GM12878 (cell line): Measurements from ENCODE around the gene MRPL36.

Experiments used
- CEBPB ChIP-seq, 2 experiments: fragments of 150-350 bp in 1 of 2; IDR thresholded peaks; 2 replicates each; pipeline ENCODE4 v1.6.1; 2012 to 2014; ENCODE audit warnings: low read depth in 2 of 2, low read length in 2 of 2, borderline replicate concordance in 1 of 2, inconsistent platforms in 1 of 2
- DPF2 ChIP-seq: fragments of 450-650 bp; IDR thresholded peaks from 2 replicates; pipeline ENCODE4 v1.6.1; 2017; ENCODE audit warnings: mild to moderate bottlenecking
- EZH2 ChIP-seq: IDR thresholded peaks from 2 replicates; pipeline ENCODE4 v1.6.1; 2012; ENCODE audit warnings: low read depth, mild to moderate bottlenecking, control low read depth, inconsistent platforms, low read length, borderline replicate concordance; ENCODE audit not compliant: control insufficient read depth
- GABPA ChIP-seq: IDR thresholded peaks from 2 replicates; pipeline ENCODE4 v1.6.1; 2014; ENCODE audit warnings: antibody characterized with exemption, low read depth, mild to moderate bottlenecking, inconsistent platforms
- HDAC2 ChIP-seq: fragments of 200-600 bp; sonication (generic); IDR thresholded peaks from 2 replicates; pipeline ENCODE4 v1.6.1; 2017
- NR2C2 ChIP-seq: IDR thresholded peaks from 2 replicates; pipeline ENCODE4 v1.6.1; 2011; ENCODE audit warnings: borderline replicate concordance, low read depth; ENCODE audit not compliant: control insufficient read depth, insufficient read length
- POLR2A ChIP-seq: IDR thresholded peaks from 2 replicates; pipeline ENCODE4 v1.6.1; 2011; ENCODE audit warnings: low read depth, mild to moderate bottlenecking, low read length
- RB1 ChIP-seq: fragments of 450-650 bp; formaldehyde crosslinking; IDR thresholded peaks from 2 replicates; pipeline ENCODE4 v1.6.1; 2017; ENCODE audit warnings: mild to moderate bottlenecking, borderline replicate concordance
- RCOR1 ChIP-seq: conservative IDR thresholded peaks from 2 replicates; pipeline ENCODE4 v1.6.1; 2012; ENCODE audit warnings: low read depth, low read length, improper control_type of control experiment
- TAF1 ChIP-seq: IDR thresholded peaks from 2 replicates; pipeline ENCODE4 v1.6.1; 2011; ENCODE audit warnings: mild to moderate bottlenecking, low read depth, low read length, borderline replicate concordance
- ZNF274 ChIP-seq: IDR thresholded peaks from one replicate; pipeline ENCODE4 v1.8.0; 2011; ENCODE audit not compliant: insufficient read length, insufficient read depth
- TF ChIP-seq, protein P1 (sequence below), 3 experiments: IDR thresholded peaks in 2 of 3; conservative IDR thresholded peaks in 1 of 3; 2 replicates each; pipeline ENCODE4 v1.5.1; 2011; ENCODE audit warnings: low read depth in 3 of 3, low read length in 3 of 3, mild to moderate bottlenecking in 3 of 3, control low read depth in 2 of 3, moderate library complexity in 2 of 3, inconsistent platforms in 1 of 3, mixed read lengths in 1 of 3; ENCODE audit not compliant: control insufficient read depth in 2 of 3, insufficient read depth in 1 of 3; ENCODE audit errors: extremely low read depth in 1 of 3
- TF ChIP-seq, protein P2 (sequence below): IDR thresholded peaks from 2 replicates; pipeline ENCODE4 v1.6.1; 2011; ENCODE audit warnings: low read depth, low read length, improper control_type of control experiment, borderline replicate concordance

DNA sequence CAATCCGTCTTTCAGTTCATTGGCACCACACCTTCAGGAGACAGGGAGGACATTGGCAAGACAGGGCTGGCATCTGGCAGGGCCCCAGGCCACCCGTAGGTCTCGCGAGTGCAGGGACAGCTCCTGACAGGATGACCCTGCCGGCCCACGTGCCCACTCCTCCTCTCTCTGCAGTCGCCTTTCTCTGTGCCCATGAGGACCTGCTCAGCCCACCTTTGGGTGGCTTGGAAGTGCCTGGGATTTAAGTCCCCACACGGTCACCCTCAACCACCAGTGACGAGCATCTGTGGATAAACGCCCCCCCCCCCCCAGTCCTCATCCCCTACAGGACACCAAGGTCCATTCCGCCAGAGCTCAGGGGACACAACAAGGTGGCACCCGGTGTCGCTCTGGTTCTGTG, 4.1 kb downstream of the MRPL36 start:
- TF ChIP-seq ZNF274, result no peak
- TF ChIP-seq, protein P1, sequence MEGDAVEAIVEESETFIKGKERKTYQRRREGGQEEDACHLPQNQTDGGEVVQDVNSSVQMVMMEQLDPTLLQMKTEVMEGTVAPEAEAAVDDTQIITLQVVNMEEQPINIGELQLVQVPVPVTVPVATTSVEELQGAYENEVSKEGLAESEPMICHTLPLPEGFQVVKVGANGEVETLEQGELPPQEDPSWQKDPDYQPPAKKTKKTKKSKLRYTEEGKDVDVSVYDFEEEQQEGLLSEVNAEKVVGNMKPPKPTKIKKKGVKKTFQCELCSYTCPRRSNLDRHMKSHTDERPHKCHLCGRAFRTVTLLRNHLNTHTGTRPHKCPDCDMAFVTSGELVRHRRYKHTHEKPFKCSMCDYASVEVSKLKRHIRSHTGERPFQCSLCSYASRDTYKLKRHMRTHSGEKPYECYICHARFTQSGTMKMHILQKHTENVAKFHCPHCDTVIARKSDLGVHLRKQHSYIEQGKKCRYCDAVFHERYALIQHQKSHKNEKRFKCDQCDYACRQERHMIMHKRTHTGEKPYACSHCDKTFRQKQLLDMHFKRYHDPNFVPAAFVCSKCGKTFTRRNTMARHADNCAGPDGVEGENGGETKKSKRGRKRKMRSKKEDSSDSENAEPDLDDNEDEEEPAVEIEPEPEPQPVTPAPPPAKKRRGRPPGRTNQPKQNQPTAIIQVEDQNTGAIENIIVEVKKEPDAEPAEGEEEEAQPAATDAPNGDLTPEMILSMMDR (IDR thresholded peaks at IDR 0.05 in 2 of 3, conservative IDR thresholded peaks at IDR 0.05 in 1 of 3; ENCODE audit: control insufficient read depth in 2 of 3, extremely low read depth in 1 of 3, insufficient read depth in 1 of 3, low read depth in 3 of 3, low read length in 3 of 3), result no peak
- TF ChIP-seq, protein P2, sequence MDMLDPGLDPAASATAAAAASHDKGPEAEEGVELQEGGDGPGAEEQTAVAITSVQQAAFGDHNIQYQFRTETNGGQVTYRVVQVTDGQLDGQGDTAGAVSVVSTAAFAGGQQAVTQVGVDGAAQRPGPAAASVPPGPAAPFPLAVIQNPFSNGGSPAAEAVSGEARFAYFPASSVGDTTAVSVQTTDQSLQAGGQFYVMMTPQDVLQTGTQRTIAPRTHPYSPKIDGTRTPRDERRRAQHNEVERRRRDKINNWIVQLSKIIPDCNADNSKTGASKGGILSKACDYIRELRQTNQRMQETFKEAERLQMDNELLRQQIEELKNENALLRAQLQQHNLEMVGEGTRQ, result no peak
- TF ChIP-seq RCOR1, result no peak
- no peak for TF ChIP-seq HDAC2
- TF ChIP-seq POLR2A, result no peak; the same call in 1 of the 2 replicates
- TF ChIP-seq EZH2, result no peak
- no peak for TF ChIP-seq CEBPB (IDR thresholded peaks at IDR 0.05; ENCODE audit: borderline replicate concordance in 1 of 2, low read depth in 2 of 2, low read length in 2 of 2)
- TF ChIP-seq GABPA, result no peak
- TF ChIP-seq TAF1, result no peak
- TF ChIP-seq DPF2, result no peak
- TF ChIP-seq RB1, result no peak
- TF ChIP-seq NR2C2, result no peak
